Duodenal mucosa (tissue), 2 donors: ENCODE data around the gene TTLL11.
A peak's percentile ranks its signal among the peaks of the same experiment; 100 is the strongest.
"Not testable (repeated sequence)": the region's sequence is repeated elsewhere in the genome, so short reads cannot be mapped to it uniquely, and the experiment has no call there.

ENCODE experiments used
- H3K27ac ChIP-seq: one replicate; pipeline ENCODE4 v1.7.0; 2013; ENCODE audit warnings: low read depth, low read length
- H3K27me3 ChIP-seq, 2 donors: one replicate each; pipeline ENCODE4 v1.7.0; 2013; ENCODE audit warnings: low read length in 2 of 2, control low read depth in 1 of 2; ENCODE audit not compliant: insufficient read depth in 2 of 2, control insufficient read depth in 1 of 2
- H3K36me3 ChIP-seq, 2 donors: one replicate each; pipeline ENCODE4 v1.7.0; 2013; ENCODE audit warnings: low read length in 2 of 2, control low read depth in 1 of 2; ENCODE audit not compliant: insufficient read depth in 2 of 2, control insufficient read depth in 1 of 2
- H3K4me1 ChIP-seq, 2 donors: one replicate each; pipeline ENCODE4 v1.7.0; 2013; ENCODE audit warnings: low read length in 2 of 2, control low read depth in 1 of 2; ENCODE audit not compliant: insufficient read depth in 2 of 2, control insufficient read depth in 1 of 2
- H3K4me3 ChIP-seq, 2 donors: one replicate each; pipeline ENCODE4 v1.7.0; 2013; ENCODE audit warnings: low read length in 2 of 2, low read depth in 1 of 2
- H3K9ac ChIP-seq, 2 donors: one replicate each; pipeline ENCODE4 v1.7.0; 2013; ENCODE audit warnings: low read length in 2 of 2, low read depth in 1 of 2
- H3K9me3 ChIP-seq, 2 donors: one replicate each; pipeline ENCODE4 v1.7.0; 2013; ENCODE audit warnings: low read length in 2 of 2, control low read depth in 1 of 2; ENCODE audit not compliant: control insufficient read depth in 1 of 2

Gene TTLL11

GRCh38 chr9:122078557-122078956 is 14.6 kb downstream of the TTLL11 start:
- H3K36me3 ChIP-seq: no peaks in the 10 kb centered on the region
- H3K4me1 ChIP-seq: no peaks in the 10 kb centered on the region
- H3K27me3 ChIP-seq: no peaks in the 10 kb centered on the region
- no peak overlapping the region for H3K4me3 ChIP-seq
- H3K9ac ChIP-seq: no peak overlapping the region
- no peak overlapping the region for H3K27ac ChIP-seq
- peaks cover 0 to 10% of the 10 kb centered on the region in 2 donors for H3K9me3 ChIP-seq

GRCh38 chr9:122076773-122077172 is 16.3 kb downstream of the TTLL11 start:
- Histone ChIP-seq H3K27me3 (no peaks in the 10 kb centered on the region), H3K36me3 (no peaks in the 10 kb centered on the region), H3K9ac (no peak overlapping the region), H3K27ac (no peak overlapping the region), H3K4me1 (no peaks in the 10 kb centered on the region), H3K9me3 (peaks cover 0 to 10% of the 10 kb centered on the region in 2 donors), H3K4me3 (no peak overlapping the region)

GRCh38 chr9:122076117-122076516 is 17.0 kb downstream of the TTLL11 start:
- no peaks in the 10 kb centered on the region for H3K4me1 ChIP-seq
- H3K4me3 ChIP-seq: no peak overlapping the region
- H3K27ac ChIP-seq: peak overlapping the region; percentile 17
- no peaks in the 10 kb centered on the region for H3K36me3 ChIP-seq
- H3K9me3 ChIP-seq: peaks cover 0 to 10% of the 10 kb centered on the region in 2 donors
- H3K27me3 ChIP-seq: no peaks in the 10 kb centered on the region
- H3K9ac ChIP-seq: no peak overlapping the region

GRCh38 chr9:122075135-122076030 is 17.7 kb downstream of the TTLL11 start:
- H3K4me1 ChIP-seq: no peaks in the 10 kb centered on the region
- no peak overlapping the region for H3K4me3 ChIP-seq
- peak overlapping the region; percentile 17 for H3K27ac ChIP-seq
- H3K36me3 ChIP-seq: no peaks in the 10 kb centered on the region
- peaks cover 0 to 10% of the 10 kb centered on the region in 2 donors for H3K9me3 ChIP-seq
- no peak overlapping the region for H3K9ac ChIP-seq
- H3K27me3 ChIP-seq: no peaks in the 10 kb centered on the region

- Histone ChIP-seq H3K4me3 (no peak overlapping the region), H3K9ac (no peak overlapping the region), H3K27ac (no peak overlapping the region), H3K27me3 (no peaks in the 10 kb centered on the region), H3K4me1 (no peaks in the 10 kb centered on the region), H3K9me3 (no peaks in the 10 kb centered on the region), H3K36me3 (no peaks in the 10 kb centered on the region)
These were observed 21.4 kb downstream of the TTLL11 start for GRCh38 chr9:122071715-122072114.

- Histone ChIP-seq H3K4me3 (no peak overlapping the region), H3K9ac (no peak overlapping the region), H3K9me3 (no peaks in the 10 kb centered on the region), H3K27me3 (no peaks in the 10 kb centered on the region), H3K4me1 (peaks cover 3 to 5% of the 10 kb centered on the region in 2 donors), H3K27ac (no peak overlapping the region), H3K36me3 (no peaks in the 10 kb centered on the region)
These were observed 22.2 kb downstream of the TTLL11 start for GRCh38 chr9:122070728-122071515.

GRCh38 chr9:122066680-122067079 is 26.4 kb downstream of the TTLL11 start:
- not testable (repeated sequence) for H3K4me3 ChIP-seq, H3K9me3 ChIP-seq, H3K27ac ChIP-seq, H3K36me3 ChIP-seq, H3K27me3 ChIP-seq, H3K9ac ChIP-seq
- H3K4me1 ChIP-seq: peaks cover 3 to 11% of the 10 kb centered on the region in 2 donors

GRCh38 chr9:122065923-122066629 is 27.0 kb downstream of the TTLL11 start:
- Histone ChIP-seq H3K36me3 (no peaks in the 10 kb centered on the region), H3K9ac (no peak overlapping the region), H3K4me1 (peaks cover 3 to 11% of the 10 kb centered on the region in 2 donors), H3K27ac (no peak overlapping the region), H3K9me3 (no peaks in the 10 kb centered on the region), H3K27me3 (no peaks in the 10 kb centered on the region), H3K4me3 (no peak overlapping the region)

- H3K27ac ChIP-seq: no peak overlapping the region
- peaks cover 10 to 13% of the 10 kb centered on the region in 2 donors for H3K4me1 ChIP-seq
These were observed 32.6 kb downstream of the TTLL11 start for GRCh38 chr9:122060481-122060880.

GRCh38 chr9:122059955-122060324 is 33.2 kb downstream of the TTLL11 start:
- Histone ChIP-seq H3K9me3 (no peaks in the 10 kb centered on the region), H3K4me3 (no peak overlapping the region), H3K4me1 (peaks cover 10 to 12% of the 10 kb centered on the region in 2 donors), H3K27me3 (no peaks in the 10 kb centered on the region), H3K27ac (no peak overlapping the region), H3K36me3 (no peaks in the 10 kb centered on the region), H3K9ac (no peak overlapping the region)

More at GRCh38 chr9:122060481-122060880, 32.6 kb downstream of the TTLL11 start:
- Histone ChIP-seq H3K27me3 (no peaks in the 10 kb centered on the region), H3K9me3 (no peaks in the 10 kb centered on the region), H3K9ac (no peak overlapping the region), H3K36me3 (no peaks in the 10 kb centered on the region), H3K4me3 (no peak overlapping the region)
